Measurements from ENCODE around the gene LRP4. TPM values are rescaled to one million over a fixed set of nuclear protein-coding genes. Genes with fewer than 3 reads are reported as not detected.
"Not testable (repeated sequence)": the region's sequence is repeated elsewhere in the genome, so short reads cannot be mapped to it uniquely, and the experiment has no call there.

Gene LRP4
- 2.2 TPM for polyA plus RNA-seq (2012; ENCODE audit: missing spikeins)

DNA sequence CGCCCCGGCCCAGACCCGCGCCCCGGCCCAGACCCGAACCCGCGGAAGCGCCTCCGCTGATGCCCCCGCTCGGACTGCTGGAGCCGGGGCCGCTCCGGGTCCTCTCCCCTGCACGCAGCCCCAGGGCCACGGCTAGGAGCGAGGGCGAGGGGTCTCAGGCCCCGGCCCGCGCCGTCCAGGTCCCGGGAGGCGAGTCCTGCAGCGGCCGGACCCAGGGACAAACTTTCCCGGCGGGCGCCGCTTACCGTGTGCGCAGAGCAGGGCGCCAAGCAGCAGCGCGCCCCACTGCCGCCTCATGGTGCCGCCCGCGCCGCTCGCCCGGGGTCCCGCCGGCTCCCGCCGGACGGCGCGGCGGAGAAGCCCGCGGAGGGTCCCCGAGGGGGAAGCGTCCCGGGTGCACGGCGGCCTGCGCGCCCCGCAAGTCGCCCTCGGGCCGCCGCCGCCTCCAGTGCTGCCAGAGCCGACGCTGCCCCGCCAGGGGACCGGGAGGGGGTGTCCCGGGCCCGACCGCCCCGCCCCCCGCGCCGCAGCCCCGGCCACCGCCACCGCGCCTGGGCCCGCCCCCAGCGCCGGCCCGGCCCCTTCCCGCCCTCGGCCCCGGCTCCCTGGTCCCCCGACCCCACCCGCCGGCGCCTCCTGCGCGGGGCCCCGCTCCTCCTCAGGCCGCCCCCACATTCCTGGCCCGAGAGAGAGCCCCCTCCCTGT, at the start of gene LRP4:
LRP4 (minus strand) TSS at position 468 of the 705 bp plus-strand sequence; CDS start at position 297, 171 bp downstream.
- FAIRE-seq (no peak), DNase-seq (ENCODE audit: insufficient read length) (peak; percentile 62)
- TF ChIP-seq TAF1 (IDR thresholded peaks at IDR 0.05; ENCODE audit: borderline replicate concordance, low read depth, low read length), result no peak
- no peak for TF ChIP-seq POLR2AphosphoS5 (IDR thresholded peaks at IDR 0.05; ENCODE audit: low read depth, low read length)
- TF ChIP-seq POLR2A (IDR thresholded peaks at IDR 0.05; ENCODE audit: low read depth, low read length), result no peak

- TF ChIP-seq TAF1 (IDR thresholded peaks at IDR 0.05; ENCODE audit: borderline replicate concordance, low read depth, low read length) (no peak), POLR2AphosphoS5 (IDR thresholded peaks at IDR 0.05; ENCODE audit: low read depth, low read length) (no peak), POLR2A (IDR thresholded peaks at IDR 0.05; ENCODE audit: low read depth, low read length) (no peak)
- FAIRE-seq (no peak), DNase-seq (ENCODE audit: insufficient read length) (no peak)
These were observed 49.6 kb upstream of the LRP4 start for GRCh38 chr11:46967962-46968361.

- no peak for FAIRE-seq
- no peak for DNase-seq (ENCODE audit: insufficient read length)
- TF ChIP-seq POLR2A (IDR thresholded peaks at IDR 0.05; ENCODE audit: low read depth, low read length) (no peak), POLR2AphosphoS5 (IDR thresholded peaks at IDR 0.05; ENCODE audit: low read depth, low read length) (no peak), TAF1 (IDR thresholded peaks at IDR 0.05; ENCODE audit: borderline replicate concordance, low read depth, low read length) (no peak)
These were observed 48.4 kb upstream of the LRP4 start for GRCh38 chr11:46966773-46967172.

DNA sequence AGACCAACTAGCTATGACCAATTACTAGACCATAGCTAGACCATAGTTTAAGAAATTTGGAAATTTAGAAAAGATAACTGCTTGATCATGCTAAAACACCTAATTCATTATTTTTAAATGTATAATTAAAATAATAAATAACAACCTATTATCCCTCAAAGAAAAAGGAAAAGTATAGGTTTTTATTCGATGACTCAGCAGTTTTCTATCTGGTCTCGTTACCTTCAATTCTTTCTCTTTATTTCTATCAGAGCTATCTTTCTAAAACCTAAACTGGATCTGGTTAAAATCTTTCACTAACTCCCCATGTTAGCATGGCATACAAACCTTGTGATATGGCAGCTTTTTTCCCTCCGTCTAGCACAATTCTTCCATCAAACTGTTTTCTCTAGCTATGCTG, 45.5 kb upstream of the LRP4 start:
- no peak for DNase-seq (ENCODE audit: insufficient read length)
- TF ChIP-seq TAF1 (IDR thresholded peaks at IDR 0.05; ENCODE audit: borderline replicate concordance, low read depth, low read length) (no peak), POLR2A (IDR thresholded peaks at IDR 0.05; ENCODE audit: low read depth, low read length) (no peak), POLR2AphosphoS5 (IDR thresholded peaks at IDR 0.05; ENCODE audit: low read depth, low read length) (no peak)
- FAIRE-seq, result no peak

DNA sequence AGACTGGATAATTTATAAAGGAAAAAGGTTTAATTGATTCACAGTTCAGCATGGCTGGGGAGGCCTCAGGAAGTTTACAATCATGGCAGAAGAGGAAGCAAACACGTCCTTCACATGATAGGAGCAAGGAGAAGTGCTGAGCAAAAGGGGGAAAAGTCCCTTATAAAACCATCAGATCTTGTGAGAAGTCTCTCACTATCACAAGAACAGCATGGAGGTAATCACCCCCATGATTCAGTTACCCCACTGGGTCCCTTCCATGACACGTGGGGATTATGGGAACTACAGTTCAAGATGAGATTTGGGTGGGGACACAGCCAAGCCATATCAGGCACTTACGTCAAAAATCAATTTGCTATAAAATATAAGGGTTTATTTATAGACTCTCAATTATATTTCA, 43.5 kb upstream of the LRP4 start:
- not testable (repeated sequence) for FAIRE-seq; DNase-seq (ENCODE audit: insufficient read length)

DNA sequence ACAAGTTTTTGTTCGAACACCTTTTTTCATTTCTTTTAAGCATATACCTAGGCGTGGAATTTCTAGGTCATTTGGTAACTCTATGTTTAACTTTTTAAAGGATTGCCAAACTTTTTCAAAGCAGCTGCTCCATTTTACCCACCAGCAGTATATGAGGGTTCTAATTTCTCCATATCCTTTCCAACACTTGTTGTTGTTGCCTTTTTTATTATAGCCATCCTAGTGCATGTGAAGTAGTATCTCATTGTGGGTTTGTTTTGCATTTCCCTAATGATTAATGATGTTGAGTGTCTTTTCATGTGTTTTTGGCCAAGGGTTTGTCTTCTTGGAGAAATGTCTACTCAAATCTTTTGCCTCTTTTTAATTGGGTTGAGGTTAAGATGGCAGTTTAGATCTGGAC, 42.7 kb upstream of the LRP4 start:
- TF ChIP-seq POLR2AphosphoS5 (IDR thresholded peaks at IDR 0.05; ENCODE audit: low read depth, low read length) (no peak), POLR2A (IDR thresholded peaks at IDR 0.05; ENCODE audit: low read depth, low read length) (no peak), TAF1 (IDR thresholded peaks at IDR 0.05; ENCODE audit: borderline replicate concordance, low read depth, low read length) (no peak)
- DNase-seq (ENCODE audit: insufficient read length) (no peak), FAIRE-seq (peak; percentile 61)

DNA sequence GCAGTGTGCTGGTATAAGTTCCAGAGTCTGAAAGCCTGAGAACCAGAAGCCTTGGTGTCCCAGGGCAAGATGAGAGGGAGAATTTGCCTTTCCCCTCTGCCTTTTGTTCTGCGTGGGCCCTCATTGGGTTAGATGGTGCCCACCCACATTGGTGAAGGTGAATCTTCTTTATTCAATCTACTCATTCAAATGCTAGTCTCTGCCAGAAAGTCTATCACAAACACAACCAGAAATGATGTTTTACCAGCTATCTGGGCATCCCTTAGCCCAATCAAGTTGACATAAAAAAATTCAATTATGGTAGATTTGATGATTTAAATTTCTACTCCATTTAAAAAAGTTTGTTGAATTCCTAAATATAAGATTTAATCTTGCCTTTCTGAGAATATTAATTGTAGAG, 40.4 kb upstream of the LRP4 start:
- DNase-seq (ENCODE audit: insufficient read length), result no peak
- no peak for FAIRE-seq
- TF ChIP-seq POLR2A (IDR thresholded peaks at IDR 0.05; ENCODE audit: low read depth, low read length) (no peak), POLR2AphosphoS5 (IDR thresholded peaks at IDR 0.05; ENCODE audit: low read depth, low read length) (no peak), TAF1 (IDR thresholded peaks at IDR 0.05; ENCODE audit: borderline replicate concordance, low read depth, low read length) (no peak)

GRCh38 chr11:46953093-46953492, 34.7 kb upstream of the LRP4 start:
- FAIRE-seq, result no peak
- TF ChIP-seq TAF1 (IDR thresholded peaks at IDR 0.05; ENCODE audit: borderline replicate concordance, low read depth, low read length), result no peak
- TF ChIP-seq POLR2A (IDR thresholded peaks at IDR 0.05; ENCODE audit: low read depth, low read length), result no peak
- TF ChIP-seq POLR2AphosphoS5 (IDR thresholded peaks at IDR 0.05; ENCODE audit: low read depth, low read length), result no peak
- DNase-seq (ENCODE audit: insufficient read length), result no peak

- no peak for TF ChIP-seq POLR2AphosphoS5 (IDR thresholded peaks at IDR 0.05; ENCODE audit: low read depth, low read length)
- TF ChIP-seq POLR2A (IDR thresholded peaks at IDR 0.05; ENCODE audit: low read depth, low read length), result no peak
- no peak for TF ChIP-seq TAF1 (IDR thresholded peaks at IDR 0.05; ENCODE audit: borderline replicate concordance, low read depth, low read length)
- DNase-seq (ENCODE audit: insufficient read length) (no peak), FAIRE-seq (no peak)
These were observed 34.2 kb upstream of the LRP4 start for GRCh38 chr11:46952553-46952952.

DNA sequence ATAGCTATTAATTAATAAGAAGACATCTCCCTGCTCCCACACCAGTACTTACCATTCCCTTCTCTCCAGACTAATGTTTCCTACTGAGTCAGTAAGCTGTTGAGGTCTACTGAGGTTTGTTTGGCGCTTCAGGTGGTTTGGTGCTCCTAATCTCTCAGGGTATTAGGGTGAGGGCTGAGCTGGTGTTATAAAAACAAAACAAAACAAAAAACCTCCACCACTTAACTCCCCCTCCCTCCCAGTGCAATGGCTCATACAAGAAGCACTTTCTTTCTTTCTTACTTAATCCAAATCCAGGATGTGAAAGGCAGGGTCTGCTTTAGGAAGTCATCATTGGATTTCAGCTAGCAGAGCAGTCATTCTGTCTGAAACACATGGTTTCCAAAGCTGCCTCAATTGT, 33.5 kb upstream of the LRP4 start:
- no peak for FAIRE-seq
- no peak for DNase-seq (ENCODE audit: insufficient read length)
- no peak for TF ChIP-seq POLR2AphosphoS5 (IDR thresholded peaks at IDR 0.05; ENCODE audit: low read depth, low read length)
- TF ChIP-seq POLR2A (IDR thresholded peaks at IDR 0.05; ENCODE audit: low read depth, low read length), result no peak
- TF ChIP-seq TAF1 (IDR thresholded peaks at IDR 0.05; ENCODE audit: borderline replicate concordance, low read depth, low read length), result no peak

- no peak for FAIRE-seq
- no peak for TF ChIP-seq TAF1 (IDR thresholded peaks at IDR 0.05; ENCODE audit: borderline replicate concordance, low read depth, low read length)
- TF ChIP-seq POLR2AphosphoS5 (IDR thresholded peaks at IDR 0.05; ENCODE audit: low read depth, low read length), result no peak
- no peak for TF ChIP-seq POLR2A (IDR thresholded peaks at IDR 0.05; ENCODE audit: low read depth, low read length)
- DNase-seq (ENCODE audit: insufficient read length), result no peak
These were observed 30.9 kb upstream of the LRP4 start for GRCh38 chr11:46949297-46949696.

- no peak for DNase-seq (ENCODE audit: insufficient read length)
- FAIRE-seq, result no peak
- TF ChIP-seq TAF1 (IDR thresholded peaks at IDR 0.05; ENCODE audit: borderline replicate concordance, low read depth, low read length) (no peak), POLR2AphosphoS5 (IDR thresholded peaks at IDR 0.05; ENCODE audit: low read depth, low read length) (no peak), POLR2A (IDR thresholded peaks at IDR 0.05; ENCODE audit: low read depth, low read length) (no peak)
These were observed 30.2 kb upstream of the LRP4 start for GRCh38 chr11:46948378-46949131.

Data from GM12892 (cell line).